ENCODE data around the gene TXLNB. TPM values are rescaled to one million over a fixed set of nuclear protein-coding genes. Genes with fewer than 3 reads are reported as not detected.

Gene TXLNB
- total RNA-seq, 1 experiment from 2014 or later = 0.22 TPM

DNA sequence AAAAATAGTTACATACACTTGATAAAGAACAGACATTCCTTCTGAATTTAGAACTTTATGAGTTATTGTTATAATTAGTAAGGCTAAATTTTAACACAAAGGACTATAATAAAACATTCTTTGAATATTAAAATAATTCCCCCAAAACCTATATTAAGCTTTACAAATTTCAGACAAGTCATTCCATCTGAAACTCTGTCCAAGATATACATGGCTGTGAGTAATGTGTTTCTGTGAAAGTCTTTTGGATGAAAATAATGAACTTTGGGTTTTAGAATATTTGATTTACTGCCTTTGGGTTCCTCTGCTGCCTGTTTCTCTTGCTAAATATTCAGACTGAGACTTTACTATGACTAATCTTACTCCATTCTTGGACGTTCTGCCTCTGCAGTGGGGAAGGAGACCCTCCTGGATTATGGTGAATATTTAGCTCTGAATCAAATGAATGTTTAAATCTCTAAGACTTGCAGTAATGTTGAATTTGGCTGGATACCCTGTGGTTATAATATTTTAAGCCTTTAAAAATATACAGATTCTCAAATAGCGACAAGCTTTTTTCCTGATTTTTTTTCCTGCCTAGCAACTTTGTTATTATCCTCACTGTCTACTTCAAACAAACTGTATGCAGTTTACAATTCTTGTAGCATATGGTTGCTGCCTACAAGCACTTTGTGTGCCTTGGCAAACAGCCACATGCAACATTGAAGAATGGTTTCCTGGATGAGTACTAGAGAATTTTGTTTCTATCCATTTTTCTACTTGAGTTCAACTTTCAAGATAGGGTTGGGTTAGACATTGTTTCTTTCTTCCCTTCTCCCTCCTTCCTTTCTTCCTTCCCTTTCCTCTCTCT lies 51.4 kb downstream of the TXLNB start:
- no peaks in the 10 kb centered on the region for H3K9me2 ChIP-seq (replicated peaks; ENCODE audit: low read length)
- no peak overlapping the region for H3K27ac ChIP-seq (ENCODE audit: low read length)
- no peaks in the 10 kb centered on the region for H4K20me1 ChIP-seq (ENCODE audit: low read length)
- H3K4me3 ChIP-seq (ENCODE audit: low read length) = no peak overlapping the region
- H3K4me1 ChIP-seq (ENCODE audit: insufficient read depth, low read length) = no peaks in the 10 kb centered on the region
- no peaks in the 10 kb centered on the region for H3K79me2 ChIP-seq (ENCODE audit: low read length)
- CTCF ChIA-PET = interaction anchor here (0.6 kb wide), 1 partner anchor 41 kb away, joined by 3 read pairs; no protein-coding TSS in a partner anchor
- BruUV-seq (replicated peaks) = no TSS peak
- no peak overlapping the region for H3K9ac ChIP-seq (ENCODE audit: low read length)
- no peaks in the 10 kb centered on the region for H3K27me3 ChIP-seq (ENCODE audit: low read length)
- H3F3A ChIP-seq (ENCODE audit: low read length, unreplicated experiment) = no peaks in the 10 kb centered on the region
- POLR2A ChIA-PET (ENCODE audit: unreplicated experiment) = no interaction called here
- H3K4me2 ChIP-seq (ENCODE audit: low read length) = no peak overlapping the region
- no peak for TF ChIP-seq EZH2 (IDR thresholded peaks at IDR 0.05; ENCODE audit: low read length, unreplicated experiment)
- H2AFZ ChIP-seq (ENCODE audit: low read length) = no peak overlapping the region
- ATAC-seq (peak; percentile 35; the same call in 1 of the 2 replicates), DNase-seq (peak; percentile 46)
- no peaks in the 10 kb centered on the region for H3K36me3 ChIP-seq (ENCODE audit: low read depth, low read length)
- H3K9me3 ChIP-seq (ENCODE audit: low read length) = no peaks in the 10 kb centered on the region
- intact Hi-C loops (cut with micrococcal nuclease) = no loop called here

DNA sequence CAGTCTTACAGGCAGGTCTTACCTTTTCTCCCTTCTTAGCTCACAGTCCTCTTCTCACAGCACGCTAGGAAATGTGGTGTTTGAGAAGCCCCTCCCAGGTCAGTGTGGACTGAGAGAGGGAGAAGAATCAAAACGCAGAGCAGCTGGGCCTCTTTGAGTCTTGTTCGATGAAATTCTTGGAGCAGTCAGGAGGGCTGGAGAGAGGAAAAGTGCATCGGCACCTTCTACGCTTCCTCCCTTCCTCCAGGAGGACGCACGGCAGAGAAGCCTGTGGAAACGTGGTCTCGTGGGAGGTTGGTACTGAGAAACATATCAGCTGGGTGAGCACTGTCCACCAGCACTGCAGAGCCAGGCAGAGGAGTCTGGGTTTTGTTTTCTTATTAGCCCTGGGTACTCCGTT lies 52.7 kb downstream of the TXLNB start:
- DNase-seq = no peak
- Histone ChIP-seq H3K36me3 (ENCODE audit: low read depth, low read length) (no peaks in the 10 kb centered on the region), H3K9me3 (ENCODE audit: low read length) (no peaks in the 10 kb centered on the region), H3K79me2 (ENCODE audit: low read length) (no peaks in the 10 kb centered on the region), H3K27ac (ENCODE audit: low read length) (no peak overlapping the region), H3K9me2 (replicated peaks; ENCODE audit: low read length) (no peaks in the 10 kb centered on the region), H3K27me3 (ENCODE audit: low read length) (no peaks in the 10 kb centered on the region), H3K4me2 (ENCODE audit: low read length) (no peak overlapping the region), H3K9ac (ENCODE audit: low read length) (no peak overlapping the region), H4K20me1 (ENCODE audit: low read length) (no peaks in the 10 kb centered on the region), H2AFZ (ENCODE audit: low read length) (no peak overlapping the region), H3K4me3 (ENCODE audit: low read length) (no peak overlapping the region), H3K4me1 (ENCODE audit: insufficient read depth, low read length) (no peaks in the 10 kb centered on the region), H3F3A (ENCODE audit: low read length, unreplicated experiment) (no peaks in the 10 kb centered on the region)
- no TSS peak for BruUV-seq (replicated peaks)
- ATAC-seq = no peak
- intact Hi-C loops (cut with micrococcal nuclease) = no loop called here
- no peak for TF ChIP-seq EZH2 (IDR thresholded peaks at IDR 0.05; ENCODE audit: low read length, unreplicated experiment)
- TF ChIP-seq, protein P1, sequence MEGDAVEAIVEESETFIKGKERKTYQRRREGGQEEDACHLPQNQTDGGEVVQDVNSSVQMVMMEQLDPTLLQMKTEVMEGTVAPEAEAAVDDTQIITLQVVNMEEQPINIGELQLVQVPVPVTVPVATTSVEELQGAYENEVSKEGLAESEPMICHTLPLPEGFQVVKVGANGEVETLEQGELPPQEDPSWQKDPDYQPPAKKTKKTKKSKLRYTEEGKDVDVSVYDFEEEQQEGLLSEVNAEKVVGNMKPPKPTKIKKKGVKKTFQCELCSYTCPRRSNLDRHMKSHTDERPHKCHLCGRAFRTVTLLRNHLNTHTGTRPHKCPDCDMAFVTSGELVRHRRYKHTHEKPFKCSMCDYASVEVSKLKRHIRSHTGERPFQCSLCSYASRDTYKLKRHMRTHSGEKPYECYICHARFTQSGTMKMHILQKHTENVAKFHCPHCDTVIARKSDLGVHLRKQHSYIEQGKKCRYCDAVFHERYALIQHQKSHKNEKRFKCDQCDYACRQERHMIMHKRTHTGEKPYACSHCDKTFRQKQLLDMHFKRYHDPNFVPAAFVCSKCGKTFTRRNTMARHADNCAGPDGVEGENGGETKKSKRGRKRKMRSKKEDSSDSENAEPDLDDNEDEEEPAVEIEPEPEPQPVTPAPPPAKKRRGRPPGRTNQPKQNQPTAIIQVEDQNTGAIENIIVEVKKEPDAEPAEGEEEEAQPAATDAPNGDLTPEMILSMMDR (conservative IDR thresholded peaks at IDR 0.05; ENCODE audit: low read depth, low read length) = no peak
- TF ChIP-seq EZH2phosphoT487 (IDR thresholded peaks at IDR 0.05; ENCODE audit: borderline replicate concordance, low read length) = no peak
- ChIA-PET POLR2A (ENCODE audit: unreplicated experiment) (no interaction called here), CTCF (no interaction called here)

DNA sequence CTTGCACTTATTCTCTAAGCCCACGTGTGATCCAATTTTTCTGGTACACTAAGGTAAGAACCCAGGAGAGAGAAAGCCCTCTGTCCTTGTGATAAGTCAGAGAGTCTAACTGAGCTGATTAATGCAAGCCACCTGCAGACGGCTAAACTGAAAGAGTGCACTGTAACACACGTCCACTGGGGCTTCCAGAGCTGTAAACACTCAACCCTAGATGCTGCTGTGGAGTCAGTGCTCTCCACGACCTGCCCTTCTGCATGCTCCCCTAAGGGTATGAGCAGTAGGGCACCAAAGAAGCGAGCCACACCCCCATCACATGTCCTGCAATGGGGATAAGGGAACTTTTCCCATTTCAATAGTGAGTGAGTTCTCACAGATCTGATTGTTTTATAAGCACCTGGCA lies 55.7 kb downstream of the TXLNB start:
- Histone ChIP-seq H3K4me1 (ENCODE audit: insufficient read depth, low read length) (no peaks in the 10 kb centered on the region), H3F3A (ENCODE audit: low read length, unreplicated experiment) (no peaks in the 10 kb centered on the region), H3K79me2 (ENCODE audit: low read length) (no peaks in the 10 kb centered on the region), H4K20me1 (ENCODE audit: low read length) (no peaks in the 10 kb centered on the region), H3K27me3 (ENCODE audit: low read length) (no peaks in the 10 kb centered on the region), H2AFZ (ENCODE audit: low read length) (no peak overlapping the region), H3K27ac (ENCODE audit: low read length) (no peak overlapping the region), H3K4me3 (ENCODE audit: low read length) (no peak overlapping the region), H3K9ac (ENCODE audit: low read length) (no peak overlapping the region), H3K4me2 (ENCODE audit: low read length) (no peak overlapping the region), H3K9me3 (ENCODE audit: low read length) (no peaks in the 10 kb centered on the region), H3K9me2 (replicated peaks; ENCODE audit: low read length) (no peaks in the 10 kb centered on the region), H3K36me3 (ENCODE audit: low read depth, low read length) (no peaks in the 10 kb centered on the region)
- no peak for TF ChIP-seq EZH2phosphoT487 (IDR thresholded peaks at IDR 0.05; ENCODE audit: borderline replicate concordance, low read length)
- no peak for TF ChIP-seq EZH2 (IDR thresholded peaks at IDR 0.05; ENCODE audit: low read length, unreplicated experiment)
- TF ChIP-seq, protein P1 (conservative IDR thresholded peaks at IDR 0.05; ENCODE audit: low read depth, low read length) = no peak
- ChIA-PET CTCF (no interaction called here), POLR2A (ENCODE audit: unreplicated experiment) (no interaction called here)
- BruUV-seq (replicated peaks) = no TSS peak
- intact Hi-C loops (cut with micrococcal nuclease) = no loop called here
- DNase-seq = no peak
- ATAC-seq = no peak

All from PC-3 (cell line).